ENCODE results near the gene MGAT3.

GRCh38 chr22:39433476-39434242, 23.2 kb upstream of the MGAT3 start:
- TF ChIP-seq CTCF (IDR thresholded peaks at IDR 0.05; ENCODE audit: borderline replicate concordance, extremely low read depth, low read length, poor library complexity, severe bottlenecking), result no peak
- no peak for TF ChIP-seq EZH2 (IDR thresholded peaks at IDR 0.05; ENCODE audit: borderline replicate concordance, low read depth, low read length, severe bottlenecking)

All from DND-41 (cell line).